Ishikawa (cell line): ENCODE data around the gene PPIG.

Source experiments
- CEBPB ChIP-seq: IDR thresholded peaks from 2 replicates; pipeline ENCODE4 v1.6.1; 2012
- CREB1 ChIP-seq: IDR thresholded peaks from 2 replicates; pipeline ENCODE4 v1.6.1; 2012; ENCODE audit warnings: low read depth
- EGR1 ChIP-seq: IDR thresholded peaks from 2 replicates; pipeline ENCODE4 v1.6.1; 2012
- EP300 ChIP-seq: IDR thresholded peaks from 2 replicates; pipeline ENCODE4 v1.6.1; 2012; ENCODE audit warnings: borderline replicate concordance
- FOXM1 ChIP-seq: IDR thresholded peaks from 2 replicates; pipeline ENCODE4 v1.6.1; 2012; ENCODE audit warnings: low read depth, borderline replicate concordance
- MAX ChIP-seq: IDR thresholded peaks from 2 replicates; pipeline ENCODE4 v1.6.1; 2012
- NFIC ChIP-seq: IDR thresholded peaks from 2 replicates; pipeline ENCODE4 v1.6.1; 2012
- RAD21 ChIP-seq: IDR thresholded peaks from 2 replicates; pipeline ENCODE4 v1.6.1; 2012; ENCODE audit warnings: low read depth
- REST ChIP-seq: IDR thresholded peaks from 2 replicates; pipeline ENCODE4 v1.6.1; 2012; ENCODE audit warnings: low read depth, mild to moderate bottlenecking
- TAF1 ChIP-seq: IDR thresholded peaks from 2 replicates; pipeline ENCODE4 v1.6.1; 2012; ENCODE audit warnings: low read depth, mild to moderate bottlenecking
- TCF12 ChIP-seq: IDR thresholded peaks from 2 replicates; pipeline ENCODE4 v1.6.1; 2012; ENCODE audit warnings: low read depth
- TEAD4 ChIP-seq: IDR thresholded peaks from 2 replicates; pipeline ENCODE4 v1.6.1; 2012
- USF1 ChIP-seq: IDR thresholded peaks from 2 replicates; pipeline ENCODE4 v1.6.1; 2012
- YY1 ChIP-seq: IDR thresholded peaks from 2 replicates; pipeline ENCODE4 v1.6.1; 2012; ENCODE audit warnings: low read depth
- ZBTB7A ChIP-seq: IDR thresholded peaks from 2 replicates; pipeline ENCODE4 v1.6.1; 2012; ENCODE audit warnings: low read depth

The PPIG gene

GRCh38 chr2:169583518-169583917 is 633 bp upstream of the PPIG start:
- TF ChIP-seq EP300 (no peak), TCF12 (no peak), YY1 (no peak), ZBTB7A (no peak), MAX (no peak), FOXM1 (no peak), RAD21 (no peak), TEAD4 (no peak), CREB1 (no peak), NFIC (no peak), USF1 (no peak), REST (no peak), EGR1 (no peak), CEBPB (no peak), TAF1 (no peak)

GRCh38 chr2:169585673-169586072 is 1.5 kb downstream of the PPIG start:
- TF ChIP-seq ZBTB7A (no peak), REST (no peak), TAF1 (no peak), NFIC (no peak), TCF12 (no peak), EGR1 (no peak), TEAD4 (no peak), EP300 (no peak), FOXM1 (no peak), CEBPB (no peak), USF1 (no peak)

GRCh38 chr2:169590804-169591203 is 6.7 kb downstream of the PPIG start:
- TF ChIP-seq TCF12 (no peak), EP300 (no peak), TEAD4 (no peak), RAD21 (no peak), USF1 (no peak), CREB1 (no peak), CEBPB (no peak), YY1 (no peak), MAX (no peak), FOXM1 (no peak)

- TF ChIP-seq MAX (no peak), ZBTB7A (no peak), CREB1 (no peak), TCF12 (no peak), USF1 (no peak), FOXM1 (no peak), YY1 (no peak), CEBPB (no peak), RAD21 (no peak), NFIC (no peak), TAF1 (no peak), EP300 (no peak), REST (no peak), EGR1 (no peak), TEAD4 (no peak)
Observed at GRCh38 chr2:169598982-169599381, 14.8 kb downstream of the PPIG start.
